ENCODE measurements around the gene GSTM2.

GRCh38 chr1:109618661-109619575 is 48.9 kb upstream of the GSTM2 start:
- TF ChIP-seq CTCF (IDR thresholded peaks at IDR 0.05) (no peak), EZH2 (IDR thresholded peaks at IDR 0.05; ENCODE audit: borderline replicate concordance, insufficient read depth, low read depth, low read length, poor library complexity, severe bottlenecking) (no peak)
